ENCODE data around the gene LST1. TPM values are rescaled to one million over a fixed set of nuclear protein-coding genes. Genes with fewer than 3 reads are reported as not detected.

LST1 gene
- total RNA-seq, 1 experiment from 2014 or later: not detected

DNA sequence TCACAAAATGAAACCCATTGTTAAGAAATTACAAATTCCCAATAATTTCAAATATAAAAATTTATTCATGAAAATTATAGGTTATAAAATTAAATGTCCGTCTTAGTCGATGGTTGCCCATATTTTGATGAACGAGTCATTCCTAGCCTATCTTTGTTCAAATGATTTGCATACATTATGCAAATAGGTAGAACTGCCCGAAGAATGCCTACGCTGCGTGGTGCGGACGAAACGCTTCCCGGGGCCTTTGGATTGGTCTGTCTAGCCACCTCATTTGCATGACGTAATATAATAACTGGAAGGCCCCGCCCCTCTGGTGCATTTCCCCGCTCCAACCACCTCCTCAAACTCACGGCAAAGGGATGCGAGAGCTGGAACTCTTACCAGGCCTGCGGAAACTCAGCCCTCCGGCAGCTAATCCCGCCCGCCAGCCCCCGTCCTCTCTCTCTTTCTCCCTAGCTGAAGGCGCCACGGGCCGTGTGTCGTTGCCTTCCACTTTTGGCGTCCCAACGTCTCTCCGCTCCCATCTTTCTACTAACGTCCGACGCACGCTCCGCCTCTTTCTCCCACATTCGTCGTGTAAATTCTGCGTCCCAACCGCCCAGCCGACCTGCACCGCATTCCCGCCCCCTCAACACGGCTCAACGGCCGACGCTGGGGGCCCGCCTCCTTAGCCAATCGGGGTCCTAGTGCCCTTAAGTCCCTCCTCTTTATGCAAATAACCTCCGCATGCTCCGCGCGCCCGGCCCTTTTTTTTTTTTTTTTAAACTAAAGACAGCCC lies 33.9 kb downstream of the LST1 start:
- DNase-seq (ENCODE audit: low read depth): peak; percentile 99

DNA sequence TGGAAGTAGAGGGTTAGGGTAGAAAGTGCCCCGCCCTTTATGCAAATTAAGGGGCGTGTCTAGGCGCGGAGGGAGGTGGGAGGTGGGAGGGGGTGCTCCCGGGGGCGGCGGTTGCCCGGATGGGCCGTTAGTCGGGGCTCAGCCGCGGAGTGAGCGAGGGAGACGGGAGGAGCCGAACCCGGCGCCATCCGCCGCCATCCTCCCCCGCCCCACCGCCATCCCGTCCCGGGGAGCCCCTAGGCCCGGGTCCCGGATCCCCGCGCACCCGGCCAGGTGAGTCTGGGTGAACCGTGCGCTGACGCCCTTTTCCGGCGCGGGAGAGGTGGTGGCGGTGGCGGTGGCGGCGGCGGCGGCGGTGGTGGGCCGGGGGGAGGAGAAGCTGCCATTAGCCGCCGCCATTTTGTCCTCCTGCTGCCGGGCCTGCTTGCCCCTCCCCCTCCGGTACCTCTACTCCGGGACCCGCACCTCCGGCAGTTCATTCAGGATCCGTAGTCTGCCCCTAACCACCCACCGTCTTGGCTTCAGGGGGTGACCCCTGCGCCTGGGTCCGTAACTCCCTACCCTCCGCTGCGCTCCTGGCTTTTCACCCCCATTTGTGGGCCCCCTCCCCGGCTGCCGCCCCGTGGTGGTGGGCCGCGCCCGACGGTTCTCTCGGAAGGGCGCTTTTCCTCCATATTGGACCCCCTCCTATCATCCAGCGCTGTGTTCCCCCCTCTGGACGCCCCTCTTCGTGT lies 34.7 kb downstream of the LST1 start, which contains the start of gene PRRC2A:
Gene PRRC2A, plus strand, starts transcription at position 130 of the 734 bp plus-strand sequence. CDS start 2,075 bp downstream, outside the sequence.
- peak; percentile 62 for DNase-seq (ENCODE audit: low read depth)

DNA sequence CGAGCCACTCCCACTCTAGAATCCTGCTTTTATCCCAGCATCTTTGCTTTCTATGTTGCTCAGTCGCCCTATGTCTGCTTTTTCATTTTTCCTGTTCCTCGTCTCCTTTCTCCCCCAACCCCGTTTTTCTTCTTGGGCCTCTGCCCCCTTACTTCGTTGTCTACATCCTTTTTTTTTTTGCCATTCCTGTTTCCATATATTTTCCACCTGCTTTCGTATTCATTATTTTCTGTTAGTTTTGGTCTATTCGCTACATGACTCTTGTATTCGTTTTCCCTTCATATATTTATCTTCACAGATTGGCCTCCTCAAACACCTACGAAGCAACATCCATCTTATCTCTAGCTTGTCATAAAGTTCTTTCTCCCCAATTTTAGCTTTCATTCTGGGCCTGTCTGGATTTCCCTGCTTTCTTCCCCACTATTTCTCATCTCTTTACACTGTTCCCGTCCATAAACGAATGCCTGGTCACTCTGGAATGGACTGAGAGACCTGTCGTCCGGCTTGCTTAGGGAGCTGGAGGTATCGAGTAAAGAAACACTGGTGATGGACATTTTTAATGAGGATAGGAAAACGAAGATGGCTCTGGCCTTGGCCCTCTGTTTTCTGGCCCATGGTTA lies 35.4 kb downstream of the LST1 start:
- no peak for DNase-seq (ENCODE audit: low read depth)

DNA sequence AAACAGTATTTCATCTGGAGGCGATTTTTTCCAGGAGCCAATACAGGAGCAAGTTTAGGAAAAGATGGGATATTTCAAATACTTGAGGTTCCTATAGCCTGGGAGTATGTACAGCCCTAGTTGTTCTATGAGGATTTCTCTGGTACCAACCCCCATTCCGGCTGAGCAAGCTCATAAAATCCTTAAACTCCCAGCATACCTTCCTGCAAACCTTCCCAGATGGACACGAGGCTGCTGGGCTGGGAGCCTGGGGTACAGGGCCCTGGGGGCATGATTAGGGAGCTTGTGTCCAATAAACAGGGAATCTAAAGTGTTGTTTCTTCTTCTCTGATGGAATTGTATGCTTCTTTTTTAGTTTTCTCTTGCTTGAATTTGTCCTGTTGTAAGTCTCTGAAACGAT lies 35.9 kb downstream of the LST1 start:
- DNase-seq (ENCODE audit: low read depth): no peak

DNA sequence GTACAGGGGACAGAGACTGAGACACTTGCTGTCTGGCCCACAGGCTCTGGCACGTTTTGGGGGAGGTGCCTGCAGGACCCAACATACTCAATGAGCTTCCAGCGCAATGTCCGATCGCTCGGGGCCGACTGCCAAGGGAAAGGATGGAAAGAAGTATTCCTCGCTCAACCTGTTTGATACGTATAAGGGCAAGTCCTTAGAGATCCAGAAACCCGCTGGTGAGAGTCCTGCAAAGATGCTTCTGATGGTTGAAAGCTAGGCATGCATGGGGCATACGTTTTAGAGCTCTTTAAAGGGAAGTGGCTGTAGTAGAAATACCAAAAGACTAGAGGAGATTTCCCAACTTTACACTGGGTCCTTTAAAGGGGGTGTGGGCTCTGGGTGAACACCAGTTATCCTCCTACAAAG lies 36.6 kb downstream of the LST1 start:
- no peak for DNase-seq (ENCODE audit: low read depth)

DNA sequence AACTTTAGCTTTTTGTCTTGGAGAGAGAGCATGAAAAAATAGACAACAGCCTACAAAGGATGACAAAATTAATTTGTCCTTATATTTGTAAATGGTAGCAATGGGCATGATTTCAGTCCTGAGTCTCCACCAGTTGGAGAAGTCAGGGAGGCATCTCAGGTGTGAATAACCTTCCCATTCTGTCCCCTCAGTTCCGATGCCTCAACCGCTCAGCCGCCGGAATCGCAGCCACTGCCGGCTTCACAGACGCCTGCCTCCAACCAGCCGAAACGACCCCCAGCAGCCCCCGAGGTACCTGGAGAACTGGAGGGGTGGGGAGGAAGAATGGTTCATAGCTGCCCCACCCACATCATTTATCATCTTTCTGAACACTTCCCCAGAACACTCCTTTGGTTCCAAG lies 38.0 kb downstream of the LST1 start:
- no peak for DNase-seq (ENCODE audit: low read depth)

DNA sequence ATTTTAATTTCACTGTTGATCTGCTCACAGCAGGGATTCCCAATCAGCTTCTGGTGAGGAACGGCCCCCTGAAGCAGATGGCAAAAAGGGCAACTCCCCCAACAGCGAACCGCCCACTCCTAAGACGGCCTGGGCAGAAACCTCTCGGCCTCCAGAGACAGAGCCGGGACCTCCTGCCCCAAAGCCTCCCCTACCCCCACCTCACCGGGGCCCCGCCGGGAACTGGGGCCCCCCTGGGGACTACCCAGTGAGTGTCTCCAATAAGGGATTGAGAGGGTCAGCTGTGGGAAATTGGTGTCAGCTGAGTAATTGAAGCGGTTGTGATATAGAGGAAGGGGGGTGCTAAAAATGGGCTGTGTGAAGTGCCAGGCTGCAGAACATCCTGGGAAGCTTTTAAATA lies 40.9 kb downstream of the LST1 start:
- DNase-seq (ENCODE audit: low read depth): no peak

DNA sequence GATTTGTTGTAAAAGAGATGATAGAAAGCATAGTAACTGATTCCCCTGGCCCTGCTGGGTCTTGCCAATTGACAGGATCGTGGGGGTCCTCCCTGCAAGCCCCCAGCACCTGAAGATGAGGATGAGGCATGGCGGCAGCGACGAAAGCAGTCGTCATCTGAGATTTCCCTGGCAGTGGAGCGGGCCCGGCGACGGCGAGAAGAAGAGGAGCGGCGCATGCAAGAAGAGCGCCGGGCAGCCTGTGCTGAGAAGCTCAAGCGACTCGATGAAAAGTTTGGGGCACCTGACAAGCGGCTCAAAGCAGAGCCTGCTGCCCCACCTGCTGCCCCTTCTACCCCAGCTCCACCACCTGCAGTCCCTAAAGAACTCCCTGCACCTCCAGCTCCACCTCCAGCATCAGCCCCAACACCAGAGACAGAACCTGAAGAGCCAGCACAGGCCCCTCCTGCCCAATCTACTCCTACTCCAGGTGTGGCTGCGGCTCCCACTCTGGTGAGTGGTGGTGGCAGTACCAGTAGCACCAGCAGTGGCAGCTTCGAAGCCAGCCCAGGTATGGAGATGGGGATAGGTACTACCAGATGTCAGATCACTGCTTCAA lies 41.7 kb downstream of the LST1 start:
- no peak for DNase-seq (ENCODE audit: low read depth)

DNA sequence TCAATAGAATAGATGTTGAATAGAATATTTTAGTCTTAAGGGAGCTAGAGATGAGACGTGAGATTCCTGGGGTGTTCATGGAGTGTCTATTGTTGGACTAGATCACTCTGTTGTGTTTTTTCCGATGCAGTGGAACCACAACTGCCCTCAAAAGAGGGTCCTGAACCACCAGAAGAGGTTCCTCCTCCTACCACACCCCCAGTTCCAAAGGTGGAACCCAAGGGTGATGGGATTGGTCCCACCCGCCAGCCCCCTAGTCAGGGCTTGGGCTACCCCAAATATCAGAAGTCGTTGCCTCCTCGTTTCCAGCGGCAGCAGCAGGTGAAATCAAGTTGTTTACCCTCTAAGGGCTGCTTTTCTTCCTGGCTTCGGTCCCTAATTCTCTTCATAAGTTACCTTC lies 42.9 kb downstream of the LST1 start:
- DNase-seq (ENCODE audit: low read depth): no peak

DNA sequence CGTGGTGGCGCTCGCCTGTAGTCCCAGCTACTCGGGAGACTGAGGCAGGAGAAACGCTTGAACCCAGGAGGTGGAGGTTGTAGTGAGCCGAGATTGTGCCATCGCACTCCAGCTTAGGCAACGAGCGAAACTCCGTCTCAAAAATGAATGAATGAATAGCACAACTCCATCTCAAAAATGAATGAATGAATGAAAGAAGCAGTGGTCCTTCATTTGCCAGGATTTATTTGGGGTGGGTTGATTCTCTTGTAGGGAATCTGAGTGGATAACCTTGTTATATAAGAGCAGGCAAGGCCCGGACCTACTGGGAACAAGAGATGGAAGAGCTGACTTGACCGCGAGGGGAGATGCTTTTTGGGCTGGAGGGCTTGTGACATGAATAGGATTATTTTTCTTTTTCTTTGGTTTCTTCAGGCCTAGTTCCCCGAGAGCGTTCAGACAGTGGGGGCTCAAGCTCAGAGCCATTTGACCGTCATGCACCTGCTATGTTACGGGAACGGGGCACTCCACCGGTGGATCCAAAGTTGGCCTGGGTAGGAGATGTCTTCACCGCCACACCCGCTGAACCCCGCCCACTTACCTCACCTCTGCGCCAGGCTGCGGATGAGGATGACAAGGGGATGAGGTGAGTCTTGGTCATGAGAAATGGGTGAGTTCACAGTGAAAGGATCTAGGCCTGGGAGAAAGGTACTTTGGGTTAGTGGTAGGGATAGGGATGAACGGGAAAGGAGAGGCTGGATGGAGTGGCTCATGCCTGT lies 44.3 kb downstream of the LST1 start:
- no peak for DNase-seq (ENCODE audit: low read depth)

DNA sequence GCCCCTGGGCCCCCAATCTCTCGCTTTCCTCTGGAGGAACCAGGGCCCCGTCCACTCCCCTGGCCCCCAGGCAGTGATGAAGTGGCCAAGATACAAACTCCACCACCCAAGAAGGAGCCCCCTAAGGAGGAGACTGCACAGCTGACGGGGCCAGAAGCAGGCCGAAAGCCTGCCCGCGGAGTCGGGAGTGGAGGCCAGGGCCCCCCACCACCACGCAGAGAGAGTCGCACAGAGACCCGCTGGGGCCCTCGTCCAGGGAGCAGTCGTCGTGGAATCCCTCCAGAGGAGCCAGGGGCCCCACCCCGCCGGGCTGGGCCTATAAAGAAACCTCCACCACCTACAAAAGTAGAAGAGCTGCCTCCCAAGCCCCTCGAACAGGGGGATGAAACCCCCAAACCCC lies 45.1 kb downstream of the LST1 start:
- DNase-seq (ENCODE audit: low read depth): no peak

DNA sequence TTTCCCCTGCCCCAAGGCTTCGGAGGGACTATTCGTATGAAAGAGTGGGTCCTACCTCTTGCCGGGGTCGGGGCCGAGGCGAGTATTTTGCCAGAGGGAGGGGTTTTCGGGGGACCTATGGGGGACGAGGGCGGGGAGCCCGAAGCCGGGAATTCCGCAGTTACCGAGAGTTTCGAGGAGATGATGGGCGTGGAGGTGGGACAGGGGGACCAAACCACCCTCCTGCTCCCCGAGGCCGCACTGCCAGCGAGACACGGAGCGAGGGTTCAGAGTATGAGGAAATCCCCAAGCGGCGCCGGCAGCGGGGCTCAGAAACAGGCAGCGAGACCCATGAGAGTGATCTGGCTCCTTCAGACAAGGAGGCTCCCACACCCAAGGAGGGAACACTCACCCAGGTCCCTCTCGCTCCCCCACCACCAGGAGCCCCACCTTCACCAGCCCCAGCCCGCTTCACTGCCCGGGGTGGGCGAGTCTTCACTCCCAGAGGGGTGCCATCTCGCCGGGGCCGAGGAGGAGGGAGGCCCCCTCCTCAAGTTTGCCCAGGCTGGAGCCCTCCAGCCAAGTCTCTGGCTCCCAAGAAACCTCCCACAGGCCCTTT lies 45.7 kb downstream of the LST1 start:
- DNase-seq (ENCODE audit: low read depth): no peak

DNA sequence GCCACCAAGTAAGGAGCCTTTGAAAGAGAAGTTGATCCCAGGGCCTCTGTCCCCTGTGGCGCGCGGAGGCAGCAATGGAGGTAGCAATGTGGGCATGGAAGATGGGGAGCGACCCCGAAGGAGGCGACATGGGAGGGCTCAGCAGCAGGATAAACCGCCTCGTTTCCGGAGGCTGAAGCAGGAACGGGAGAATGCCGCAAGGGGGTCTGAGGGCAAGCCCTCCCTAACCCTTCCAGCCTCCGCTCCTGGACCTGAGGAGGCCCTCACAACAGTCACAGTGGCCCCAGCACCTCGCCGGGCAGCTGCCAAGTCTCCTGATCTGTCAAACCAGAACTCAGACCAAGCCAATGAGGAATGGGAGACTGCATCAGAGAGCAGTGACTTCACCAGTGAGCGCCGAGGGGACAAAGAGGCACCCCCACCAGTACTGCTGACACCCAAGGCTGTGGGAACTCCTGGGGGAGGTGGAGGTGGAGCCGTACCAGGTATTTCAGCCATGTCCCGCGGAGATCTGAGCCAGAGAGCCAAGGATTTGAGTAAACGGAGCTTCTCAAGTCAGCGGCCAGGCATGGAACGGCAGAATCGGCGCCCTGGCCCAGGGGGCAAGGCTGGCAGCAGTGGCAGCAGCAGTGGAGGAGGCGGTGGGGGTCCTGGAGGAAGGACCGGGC lies 46.3 kb downstream of the LST1 start:
- DNase-seq (ENCODE audit: low read depth): no peak

DNA sequence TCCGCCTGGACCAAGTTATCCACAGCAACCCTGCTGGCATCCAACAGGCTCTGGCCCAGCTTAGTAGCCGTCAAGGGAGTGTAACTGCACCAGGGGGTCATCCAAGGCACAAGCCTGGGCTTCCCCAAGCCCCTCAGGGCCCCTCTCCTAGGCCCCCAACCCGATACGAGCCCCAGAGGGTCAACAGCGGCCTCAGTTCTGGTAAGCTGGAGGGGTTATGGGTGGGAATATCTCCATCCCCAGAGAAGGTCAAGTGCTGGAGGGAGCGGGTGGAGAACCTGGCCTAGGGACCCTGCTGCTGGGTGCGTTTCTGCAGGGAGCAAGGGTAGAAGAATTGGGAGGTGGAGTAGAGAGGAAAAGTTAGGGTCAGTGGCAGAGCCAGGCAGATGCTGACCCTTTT lies 47.4 kb downstream of the LST1 start:
- no peak for DNase-seq (ENCODE audit: low read depth)

DNA sequence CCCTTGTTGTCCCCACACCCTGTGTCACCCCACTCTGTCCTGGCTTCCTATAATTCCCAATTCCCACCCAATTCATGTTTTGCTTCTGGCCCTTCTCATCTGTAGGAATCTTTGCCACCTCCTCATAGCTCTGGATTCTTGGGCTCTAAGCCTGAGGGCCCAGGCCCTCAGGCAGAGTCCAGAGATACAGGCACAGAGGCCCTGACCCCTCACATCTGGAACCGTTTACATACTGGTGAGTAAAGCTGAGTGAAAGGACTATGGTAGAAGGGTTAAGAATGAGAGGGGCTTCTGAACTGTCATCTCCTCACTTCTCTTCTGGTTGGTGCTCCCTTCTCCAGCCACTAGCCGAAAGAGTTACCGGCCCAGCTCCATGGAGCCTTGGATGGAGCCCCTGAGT lies 48.1 kb downstream of the LST1 start:
- no peak for DNase-seq (ENCODE audit: low read depth)

DNA sequence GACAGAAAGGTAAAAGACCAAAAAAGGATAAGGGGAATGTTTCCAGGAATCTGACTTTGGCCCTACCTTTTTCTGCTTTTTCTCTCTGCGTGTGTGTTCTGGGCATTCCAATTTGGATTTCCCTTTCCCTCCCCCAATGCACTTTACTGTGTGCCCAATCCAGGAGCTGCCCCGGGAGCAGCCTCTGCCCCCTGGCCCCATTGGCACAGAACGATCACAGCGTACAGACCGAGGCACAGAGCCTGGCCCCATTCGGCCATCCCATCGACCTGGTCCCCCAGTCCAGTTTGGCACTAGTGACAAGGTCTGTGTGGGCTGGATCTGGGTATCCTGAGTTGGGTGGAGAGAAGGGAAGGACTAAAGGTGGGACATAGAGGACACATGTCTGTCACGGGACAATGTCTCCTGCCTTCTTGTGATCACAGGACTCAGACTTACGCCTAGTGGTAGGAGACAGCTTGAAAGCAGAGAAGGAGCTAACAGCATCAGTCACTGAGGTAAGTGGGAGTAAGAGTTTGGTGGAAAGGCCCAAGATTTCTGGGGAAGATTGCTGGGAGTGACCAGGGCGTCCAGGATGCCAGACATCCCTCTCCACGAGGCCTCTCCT lies 49.0 kb downstream of the LST1 start:
- DNase-seq (ENCODE audit: low read depth): no peak

DNA sequence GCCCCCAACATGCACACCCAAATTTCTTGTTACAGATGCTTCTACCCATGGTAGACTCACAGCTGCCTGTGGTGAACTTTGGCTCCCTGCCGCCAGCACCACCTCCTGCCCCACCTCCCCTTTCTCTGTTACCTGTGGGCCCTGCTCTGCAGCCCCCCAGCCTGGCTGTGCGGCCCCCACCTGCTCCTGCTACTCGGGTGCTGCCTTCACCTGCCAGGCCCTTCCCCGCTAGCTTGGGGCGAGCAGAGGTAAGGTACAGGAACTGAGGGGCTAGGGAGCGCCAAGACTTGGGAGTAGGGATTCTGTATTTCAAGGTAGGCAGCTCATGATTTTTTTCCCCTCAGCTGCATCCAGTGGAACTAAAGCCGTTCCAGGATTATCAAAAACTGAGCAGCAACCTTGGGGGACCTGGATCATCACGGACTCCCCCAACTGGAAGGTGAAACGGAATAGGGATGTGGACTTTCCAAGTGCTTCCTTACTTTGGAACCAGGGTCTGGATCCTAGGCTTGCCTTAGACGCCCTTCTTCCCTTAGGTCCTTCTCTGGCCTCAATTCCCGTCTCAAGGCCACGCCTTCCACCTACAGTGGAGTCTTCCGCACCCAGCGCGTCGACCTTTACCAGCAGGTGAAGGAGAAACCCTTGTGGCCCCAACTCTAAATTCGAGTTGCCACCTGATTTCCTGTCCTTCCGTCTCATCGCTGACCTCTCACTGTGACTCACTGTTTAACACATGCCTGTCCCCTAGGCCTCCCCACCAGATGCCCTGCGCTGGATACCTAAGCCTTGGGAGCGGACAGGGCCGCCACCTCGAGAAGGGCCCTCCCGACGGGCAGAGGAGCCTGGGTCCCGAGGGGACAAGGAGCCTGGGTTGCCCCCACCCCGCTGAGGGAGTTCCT lies 50.9 kb downstream of the LST1 start:
- DNase-seq (ENCODE audit: low read depth): no peak
